HCT116 (cell line): ENCODE data around the gene COL1A1. TPM values are rescaled to one million over a fixed set of nuclear protein-coding genes. Genes with fewer than 3 reads are reported as not detected.

ENCODE experiments used
- ATAC-seq: fragments of 200-7000 bp; cut with Tn5 transposase; 2 replicates; pipeline ENCODE4 v1.9.1; 2020; ENCODE audit warnings: mild to moderate bottlenecking, moderate library complexity
- BruUV-seq: library from RNA; stranded (reverse); fragments of 400-500 nt; replicated peaks from 2 replicates; lab custom pipeline; 2021; lab: Mats Ljungman, UMichigan
- CTCF ChIA-PET: fragments of 300-600 bp; sonication (Branson Sonifier 250); formaldehyde crosslinking; loops from one replicate; lab custom pipeline; 2021; ENCODE audit warnings: antibody characterized with exemption; lab: Charles Lee
- POLR2A ChIA-PET: fragments of 300-600, 350-600 bp; sonication (Branson Sonifier 250); formaldehyde crosslinking; loops from one replicate; lab custom pipeline; 2021; ENCODE audit warnings: antibody characterized with exemption; lab: Charles Lee
- RAD21 ChIA-PET, 2 experiments: fragments of 300-600 bp; sonication (Branson Sonifier 250); formaldehyde crosslinking; loops; one replicate each; lab custom pipeline; 2023; ENCODE audit warnings: low total read pairs in 2 of 2; ENCODE audit not compliant: uncharacterized antibody in 2 of 2, unreplicated experiment in 2 of 2, low non-redundant PET in 1 of 2; lab: Charles Lee
- DNase-seq: peaks from one replicate; pipeline ENCODE4 v3.0.0-alpha.2; 2010; ENCODE audit warnings: low read depth, low spot score
- H2AFZ ChIP-seq: fragments of 200-600 bp; shearing (Covaris generic), sonication (generic); 2 replicates; pipeline ENCODE4 v1.6.1; 2017; ENCODE audit warnings: low read depth, mixed run types, mixed read lengths, antibody characterized with exemption, low read length; ENCODE audit not compliant: poor library complexity, severe bottlenecking
- H3K27ac ChIP-seq: 2 replicates; pipeline ENCODE4 v1.5.1; 2012; ENCODE audit warnings: low read depth, low read length
- H3K27me3 ChIP-seq: fragments of 200-600 bp; sonication (generic); 2 replicates; pipeline ENCODE4 v1.6.1; 2016; ENCODE audit warnings: mixed run types, low read length, mixed read lengths; ENCODE audit not compliant: insufficient read depth
- H3K36me3 ChIP-seq, 2 experiments: fragments of 200-500 bp in 1 of 2; fragments of 200-600 bp in 1 of 2; sonication (Bioruptor generic) in 1 of 2; sonication (generic) in 1 of 2; 2 replicates each; pipeline versions ENCODE4 v1.5.1 to v1.6.1; 2014 to 2016; ENCODE audit warnings: low read length in 2 of 2, inconsistent platforms in 1 of 2, mixed read lengths in 1 of 2, mixed run types in 1 of 2; ENCODE audit not compliant: insufficient read depth in 2 of 2, control insufficient read depth in 1 of 2
- H3K4me1 ChIP-seq, 2 experiments: fragments of 200-600 bp in 1 of 2; sonication (generic) in 1 of 2; 2 replicates each; pipeline versions ENCODE4 v1.5.1 to v1.6.1; 2012 to 2017; ENCODE audit warnings: low read length in 2 of 2, inconsistent platforms in 1 of 2, mild to moderate bottlenecking in 1 of 2, mixed read lengths in 1 of 2, mixed run types in 1 of 2, moderate library complexity in 1 of 2; ENCODE audit not compliant: insufficient read depth in 2 of 2, control insufficient read depth in 1 of 2
- H3K4me2 ChIP-seq: fragments of 200-600 bp; sonication (generic); 2 replicates; pipeline ENCODE4 v1.6.1; 2017; ENCODE audit warnings: mixed run types, low read length, mixed read lengths
- H3K4me3 ChIP-seq, 2 experiments: fragments of 200-600 bp in 1 of 2; sonication (generic) in 1 of 2; replicated peaks in 1 of 2; 2 replicates each; pipeline ENCODE4 v1.5.1; 2011 to 2016; ENCODE audit warnings: low read length in 2 of 2, control low read depth in 1 of 2, low read depth in 1 of 2, mild to moderate bottlenecking in 1 of 2, mixed read lengths in 1 of 2, mixed run types in 1 of 2
- H3K79me2 ChIP-seq: fragments of 200-600 bp; sonication (generic); 2 replicates; pipeline ENCODE4 v1.6.1; 2017; ENCODE audit warnings: mild to moderate bottlenecking, mixed run types, low read length, moderate library complexity, mixed read lengths; ENCODE audit not compliant: insufficient read depth
- H3K9ac ChIP-seq: fragments of 200-600 bp; sonication (generic); 2 replicates; pipeline ENCODE4 v1.6.1; 2016; ENCODE audit warnings: low read length, mixed read lengths
- H3K9me2 ChIP-seq: fragments of 200-600 bp; sonication (generic), shearing (Covaris generic); 2 replicates; pipeline ENCODE4 v1.6.1; 2017; ENCODE audit warnings: mixed run types, mild to moderate bottlenecking, moderate library complexity; ENCODE audit not compliant: insufficient read depth
- H3K9me3 ChIP-seq, 2 experiments: fragments of 200-500 bp in 1 of 2; fragments of 200-600 bp in 1 of 2; sonication (Bioruptor generic) in 1 of 2; sonication (generic) in 1 of 2; 2 replicates each; pipeline ENCODE4 v1.6.1; 2014 to 2017; ENCODE audit warnings: low read length in 2 of 2, mixed read lengths in 2 of 2, inconsistent platforms in 1 of 2, low read depth in 1 of 2, mild to moderate bottlenecking in 1 of 2, mixed run types in 1 of 2, moderate library complexity in 1 of 2; ENCODE audit not compliant: control insufficient read depth in 1 of 2, insufficient read depth in 1 of 2
- H4K20me1 ChIP-seq: fragments of 200-600 bp; sonication (generic), shearing (Covaris generic); 2 replicates; pipeline ENCODE4 v1.6.1; 2017; ENCODE audit warnings: mixed run types, mild to moderate bottlenecking, moderate library complexity; ENCODE audit not compliant: insufficient read depth
- CEBPB ChIP-seq: IDR thresholded peaks from 2 replicates; pipeline ENCODE4 v1.6.1; 2012; ENCODE audit warnings: low read depth
- JUND ChIP-seq: IDR thresholded peaks from 2 replicates; pipeline ENCODE4 v1.6.1; 2012
- RAD21 ChIP-seq: IDR thresholded peaks from 2 replicates; pipeline ENCODE4 v1.6.1; 2012; ENCODE audit warnings: low read depth, mild to moderate bottlenecking
- TCF7L2 ChIP-seq: IDR thresholded peaks from 2 replicates; pipeline ENCODE4 v1.7.0; 2011; ENCODE audit warnings: borderline replicate concordance, inconsistent platforms; ENCODE audit not compliant: insufficient read depth, insufficient read length; ENCODE audit errors: extremely low read depth
- YY1 ChIP-seq: IDR thresholded peaks from 2 replicates; pipeline ENCODE4 v1.6.1; 2011; ENCODE audit warnings: low read length, low read depth, moderate library complexity, mild to moderate bottlenecking; ENCODE audit not compliant: insufficient replicate concordance; ENCODE audit errors: extremely low read depth
- ZFX ChIP-seq: fragments of 450-650 bp; IDR thresholded peaks from 2 replicates; pipeline ENCODE4 v1.6.1; 2017
- intact Hi-C: fragments of 100-400 bp; cut with micrococcal nuclease; formaldehyde crosslinking; loops from 2 replicates; pipeline ENCODE4 v1.10.0; 2022
- total RNA-seq: library from RNA; stranded (reverse); gene quantifications from one replicate; pipeline ENCODE4 v1.2.1, GENCODE V29; 2021; ENCODE audit not compliant: unreplicated experiment
- TF ChIP-seq, protein P1 (sequence below): IDR thresholded peaks from 2 replicates; pipeline ENCODE4 v1.6.1; 2012

Gene COL1A1
- total RNA-seq, 1 experiment from 2014 or later: 33.6 TPM

- TF ChIP-seq TCF7L2 (no peak), RAD21 (no peak), CEBPB (no peak), YY1 (no peak)
Measured at GRCh38 chr17:50196826-50197225, 4.6 kb downstream of the COL1A1 start (continued).

DNA sequence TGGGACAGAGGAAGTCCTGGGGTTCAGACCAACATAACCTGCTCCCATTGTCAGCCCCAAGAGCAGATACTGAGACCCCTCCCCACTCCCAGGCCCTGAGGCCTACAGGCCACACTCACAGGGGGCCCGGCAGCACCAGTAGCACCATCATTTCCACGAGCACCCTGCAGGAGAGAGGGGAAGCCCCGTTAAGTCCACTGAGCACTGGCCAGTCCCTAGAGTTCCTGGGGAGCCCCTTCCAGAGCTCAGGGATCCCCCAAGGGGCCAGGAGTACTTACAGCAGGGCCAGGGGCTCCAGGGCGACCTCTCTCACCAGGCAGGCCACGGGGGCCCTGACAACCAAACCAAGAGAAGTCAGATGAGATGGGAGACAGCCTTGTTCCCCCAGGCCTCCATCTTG is 5.4 kb downstream of the COL1A1 start:
- no peak overlapping the region for H3K9ac ChIP-seq
- peaks cover 0 to 11% of the 10 kb centered on the region in 2 experiments; a peak in 1 of 4 replicates for H3K36me3 ChIP-seq
- ChIA-PET POLR2A (interaction anchor here (1.2 to 1.5 kb wide), 2 partner anchors 18 to 27 kb away, joined by 3 read pairs; no protein-coding TSS in a partner anchor), RAD21 (interaction anchor here in 1 of 2 experiments (3.0 kb wide), 1 partner anchor 27 kb away, joined by 26 read pairs; no protein-coding TSS in a partner anchor), CTCF (interaction anchor here (1.0 to 3.5 kb wide), 2 partner anchors 25 to 32 kb away, joined by 4 to 59 read pairs; no protein-coding TSS in a partner anchor)
- intact Hi-C loops: loop anchor here (5.0 kb wide), 1 partner anchor 629 kb away; no protein-coding TSS in a partner anchor
- H3K4me1 ChIP-seq: peaks cover 9 to 35% of the 10 kb centered on the region in 2 experiments
- H2AFZ ChIP-seq: no peak overlapping the region
- H3K4me2 ChIP-seq: no peak overlapping the region
- ATAC-seq: no peak
- H3K4me3 ChIP-seq: no peak overlapping the region
- no peaks in the 10 kb centered on the region for H3K79me2 ChIP-seq
- H3K27ac ChIP-seq: no peak overlapping the region
- no TSS peak for BruUV-seq
- no peaks in the 10 kb centered on the region for H3K27me3 ChIP-seq
- H3K9me3 ChIP-seq: no peaks in the 10 kb centered on the region
- H3K9me2 ChIP-seq: no peaks in the 10 kb centered on the region
- H4K20me1 ChIP-seq: no peaks in the 10 kb centered on the region
- no peak for DNase-seq
- TF ChIP-seq JUND (no peak), ZFX (0 out of 2 replicates have a peak, but pooled peaks have one; percentile 8)
- TF ChIP-seq, protein P1, sequence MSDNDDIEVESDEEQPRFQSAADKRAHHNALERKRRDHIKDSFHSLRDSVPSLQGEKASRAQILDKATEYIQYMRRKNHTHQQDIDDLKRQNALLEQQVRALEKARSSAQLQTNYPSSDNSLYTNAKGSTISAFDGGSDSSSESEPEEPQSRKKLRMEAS: no peak
